ENCODE measurements around the gene PRSS48. TPM values are rescaled to one million over a fixed set of nuclear protein-coding genes. Genes with fewer than 3 reads are reported as not detected.
"Not testable (repeated sequence)": the region's sequence is repeated elsewhere in the genome, so short reads cannot be mapped to it uniquely, and the experiment has no call there.

PRSS48 gene
- polyA plus RNA-seq, 1 donor from 2014 or later: not detected

GRCh38 chr4:151250706-151251105 lies 26.3 kb upstream of the PRSS48 start:
- Histone ChIP-seq H3K27me3 (ENCODE audit: insufficient read depth, low read depth, low read length) (no peaks in the 10 kb centered on the region), H3K4me2 (ENCODE audit: low read length) (no peak overlapping the region), H3K9ac (ENCODE audit: low read length) (no peak overlapping the region), H3K36me3 (ENCODE audit: insufficient read depth, low read length) (no peaks in the 10 kb centered on the region), H3F3A (ENCODE audit: insufficient read depth, low read length, poor library complexity, severe bottlenecking) (no peaks in the 10 kb centered on the region), H3K79me2 (replicated peaks; ENCODE audit: insufficient read depth, low read length) (no peaks in the 10 kb centered on the region), H3K27ac (ENCODE audit: low read length) (no peak overlapping the region), H3K4me3 (ENCODE audit: low read length) (no peak overlapping the region), H4K20me1 (ENCODE audit: insufficient read depth) (no peaks in the 10 kb centered on the region), H3K9me3 (ENCODE audit: low read length) (no peaks in the 10 kb centered on the region), H3K9me2 (ENCODE audit: insufficient read depth, low read length) (no peaks in the 10 kb centered on the region), H2AFZ (ENCODE audit: low read depth, low read length) (no peak overlapping the region)
- TF ChIP-seq SMC3 (conservative IDR thresholded peaks at IDR 0.05; ENCODE audit: poor library complexity) (no peak), REST (IDR thresholded peaks at IDR 0.05; ENCODE audit: borderline replicate concordance) (no peak), EP300 (conservative IDR thresholded peaks at IDR 0.05; ENCODE audit: poor library complexity, severe bottlenecking) (no peak), RAD21 (conservative IDR thresholded peaks at IDR 0.05) (no peak), TAF1 (IDR thresholded peaks at IDR 0.05; ENCODE audit: low read depth) (no peak)

GRCh38 chr4:151251603-151252304 lies 25.2 kb upstream of the PRSS48 start:
- no peak overlapping the region for H3K27ac ChIP-seq (ENCODE audit: low read length)
- H4K20me1 ChIP-seq (ENCODE audit: insufficient read depth): no peaks in the 10 kb centered on the region
- H2AFZ ChIP-seq (ENCODE audit: low read depth, low read length): no peak overlapping the region
- H3K27me3 ChIP-seq (ENCODE audit: insufficient read depth, low read depth, low read length): no peaks in the 10 kb centered on the region
- no peak overlapping the region for H3K4me3 ChIP-seq (ENCODE audit: low read length)
- H3K79me2 ChIP-seq (replicated peaks; ENCODE audit: insufficient read depth, low read length): no peaks in the 10 kb centered on the region
- no peaks in the 10 kb centered on the region for H3K9me2 ChIP-seq (ENCODE audit: insufficient read depth, low read length)
- H3K4me2 ChIP-seq (ENCODE audit: low read length): no peak overlapping the region
- H3K36me3 ChIP-seq (ENCODE audit: insufficient read depth, low read length): no peaks in the 10 kb centered on the region
- no peaks in the 10 kb centered on the region for H3K9me3 ChIP-seq (ENCODE audit: low read length)
- H3K9ac ChIP-seq (ENCODE audit: low read length): no peak overlapping the region
- TF ChIP-seq SMC3 (conservative IDR thresholded peaks at IDR 0.05; ENCODE audit: poor library complexity) (no peak), CTCF (IDR thresholded peaks at IDR 0.05; ENCODE audit: poor library complexity, severe bottlenecking) (no peak), EZH2 (IDR thresholded peaks at IDR 0.05; ENCODE audit: borderline replicate concordance, insufficient read depth, low read length, poor library complexity, severe bottlenecking) (no peak), MXI1 (conservative IDR thresholded peaks at IDR 0.05; ENCODE audit: poor library complexity, severe bottlenecking) (no peak), POLR2AphosphoS5 (IDR thresholded peaks at IDR 0.05) (no peak), TAF1 (IDR thresholded peaks at IDR 0.05; ENCODE audit: low read depth) (no peak), RAD21 (conservative IDR thresholded peaks at IDR 0.05) (no peak)
- no peaks in the 10 kb centered on the region for H3F3A ChIP-seq (ENCODE audit: insufficient read depth, low read length, poor library complexity, severe bottlenecking)

- not testable (repeated sequence) for H3K4me2 ChIP-seq (ENCODE audit: low read length); H4K20me1 ChIP-seq (ENCODE audit: insufficient read depth); H3K4me3 ChIP-seq (ENCODE audit: low read length); H3K27ac ChIP-seq (ENCODE audit: low read length); H3K79me2 ChIP-seq (replicated peaks; ENCODE audit: insufficient read depth, low read length); H3K9me2 ChIP-seq (ENCODE audit: insufficient read depth, low read length); H3K9me3 ChIP-seq (ENCODE audit: low read length); H3F3A ChIP-seq (ENCODE audit: insufficient read depth, low read length, poor library complexity, severe bottlenecking); H3K9ac ChIP-seq (ENCODE audit: low read length); H2AFZ ChIP-seq (ENCODE audit: low read depth, low read length); H3K36me3 ChIP-seq (ENCODE audit: insufficient read depth, low read length); H3K27me3 ChIP-seq (ENCODE audit: insufficient read depth, low read depth, low read length)
Measured at GRCh38 chr4:151255226-151255625, 21.7 kb upstream of the PRSS48 start.

GRCh38 chr4:151255680-151256079 lies 21.3 kb upstream of the PRSS48 start:
- H3K9me3 ChIP-seq (ENCODE audit: low read length); H3K27ac ChIP-seq (ENCODE audit: low read length); H3K36me3 ChIP-seq (ENCODE audit: insufficient read depth, low read length); H4K20me1 ChIP-seq (ENCODE audit: insufficient read depth); H3K4me3 ChIP-seq (ENCODE audit: low read length); H3K4me2 ChIP-seq (ENCODE audit: low read length); H3K79me2 ChIP-seq (replicated peaks; ENCODE audit: insufficient read depth, low read length); H3K27me3 ChIP-seq (ENCODE audit: insufficient read depth, low read depth, low read length); H2AFZ ChIP-seq (ENCODE audit: low read depth, low read length); H3K9me2 ChIP-seq (ENCODE audit: insufficient read depth, low read length); H3F3A ChIP-seq (ENCODE audit: insufficient read depth, low read length, poor library complexity, severe bottlenecking); H3K9ac ChIP-seq (ENCODE audit: low read length): not testable (repeated sequence)

Data from neural cell (in vitro differentiated cells).